Eye (tissue), 1 donor: ENCODE data around the gene PITPNM3.
A peak's percentile ranks its signal among the peaks of the same experiment; 100 is the strongest.
"Not testable (repeated sequence)": the region's sequence is repeated elsewhere in the genome, so short reads cannot be mapped to it uniquely, and the experiment has no call there.

ENCODE experiments used
- DNase-seq: peaks from one replicate; pipeline ENCODE4 v3.0.0-alpha.2; 2015

The PITPNM3 gene

DNA sequence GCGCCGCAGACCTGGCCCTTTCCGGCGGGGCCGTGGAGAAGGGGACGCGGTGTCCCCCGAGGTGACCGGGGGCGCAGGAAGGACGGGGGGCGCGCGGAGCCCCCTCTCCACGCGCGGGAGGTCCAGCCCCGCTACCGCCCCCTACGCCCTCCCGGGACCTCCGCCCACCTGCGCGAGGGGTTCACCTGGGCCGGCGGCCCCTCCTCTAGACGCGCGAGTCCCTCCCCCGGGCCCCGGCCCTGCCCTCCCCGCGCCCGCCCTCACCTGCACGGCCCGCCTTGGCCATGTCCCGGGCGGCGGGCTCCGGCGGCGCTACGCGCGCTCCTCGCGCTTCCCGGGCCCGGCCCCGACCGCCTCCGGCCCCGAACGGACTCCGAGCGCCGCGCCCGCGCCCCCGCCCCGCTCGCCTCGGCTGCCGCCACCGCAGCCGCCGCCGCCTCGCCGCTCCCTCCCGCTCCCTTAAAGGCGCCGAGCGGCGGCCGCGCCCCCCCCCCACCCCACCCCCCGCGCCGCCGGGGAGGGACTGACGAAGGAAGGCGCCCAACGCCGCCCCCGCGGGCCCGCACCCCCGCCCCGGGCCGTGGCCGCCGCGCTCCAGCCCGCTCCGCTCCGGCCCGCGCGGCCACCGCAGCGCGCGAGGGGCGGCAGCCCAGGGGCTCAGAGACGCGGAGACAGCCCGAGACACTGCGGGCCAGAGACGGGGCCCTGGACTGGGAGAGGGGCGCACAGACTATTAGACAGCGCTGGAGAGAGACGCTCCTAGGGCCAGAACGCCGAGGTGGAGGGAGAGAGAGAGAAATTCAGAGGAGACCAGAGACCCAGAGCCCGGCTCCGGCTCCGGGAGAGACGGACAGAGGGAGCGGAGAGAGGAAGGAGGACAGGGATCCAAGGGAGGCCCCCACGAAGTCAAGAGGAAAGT, at the start of gene PITPNM3:
Gene PITPNM3 (minus strand): TSS at position 435 of the 919 bp plus-strand sequence. CDS start 149 bp downstream, at position 286.
- peak; percentile 59 for DNase-seq

GRCh38 chr17:6605142-6605541, 48.8 kb upstream of the PITPNM3 start:
- DNase-seq: no peak

DNA sequence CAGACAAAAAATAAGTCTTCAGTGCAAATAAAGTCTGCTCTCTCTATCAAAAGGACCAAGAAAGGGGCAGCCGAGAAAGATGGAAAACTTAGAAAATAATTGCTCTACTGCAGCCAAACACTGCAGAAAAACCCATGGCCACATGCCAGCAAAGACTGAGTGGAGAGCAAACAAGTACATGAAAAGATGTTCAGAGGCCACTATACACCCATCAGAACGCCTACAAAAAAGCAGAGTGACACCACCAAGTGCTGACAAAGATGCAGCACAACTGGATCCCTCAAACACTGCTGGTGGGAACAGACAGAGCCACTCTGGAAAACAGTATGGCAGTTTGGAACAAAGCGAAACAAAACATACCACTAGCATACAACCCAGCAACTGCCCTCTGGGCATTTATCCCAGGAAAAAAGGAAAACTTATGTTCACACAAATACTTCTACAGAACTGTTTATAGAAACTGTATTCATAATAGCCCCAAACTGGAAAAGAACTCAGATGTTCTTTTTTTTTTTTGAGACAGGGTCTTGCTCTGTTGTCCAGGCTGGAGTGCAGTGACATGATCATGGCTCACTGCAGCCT, 47.5 kb upstream of the PITPNM3 start:
- DNase-seq: no peak

DNA sequence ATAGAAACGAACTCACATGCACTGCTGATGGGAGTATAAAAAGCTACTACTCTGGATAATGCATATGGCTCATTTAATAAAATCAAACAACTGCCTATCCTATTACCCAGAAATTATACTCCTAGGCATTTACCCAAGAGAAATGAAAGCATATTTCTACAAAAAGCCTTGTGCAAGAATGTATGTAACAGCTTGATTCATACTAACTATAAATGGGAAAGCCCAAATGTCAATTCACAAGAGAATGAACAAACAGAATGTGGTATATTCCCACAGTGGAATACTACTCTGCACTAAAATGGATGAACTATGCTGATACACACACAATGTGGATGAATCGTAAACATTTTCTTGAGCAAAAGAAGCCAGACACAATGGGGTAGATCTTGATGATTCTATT, 45.8 kb upstream of the PITPNM3 start:
- DNase-seq: no peak

- no peak for DNase-seq
Observed at GRCh38 chr17:6599364-6599763, 43.0 kb upstream of the PITPNM3 start.

DNA sequence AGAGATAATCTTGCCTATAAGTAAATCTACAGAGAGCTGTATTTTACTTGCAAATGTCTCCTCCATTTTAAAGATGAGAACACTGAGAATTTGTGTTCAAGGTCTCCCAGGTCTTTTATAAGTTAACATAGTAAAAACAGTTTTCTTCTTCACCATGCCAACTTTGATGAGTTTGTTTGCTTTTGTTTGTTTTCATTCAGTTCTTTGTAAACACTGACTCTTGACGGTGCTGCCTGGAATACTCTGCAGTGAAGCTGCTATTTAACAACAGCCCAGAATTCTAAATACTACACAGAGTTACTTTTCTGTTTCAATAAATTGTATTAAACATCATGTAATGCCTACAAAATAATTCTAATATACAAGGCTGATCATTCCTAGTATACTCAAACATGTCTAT, 41.4 kb upstream of the PITPNM3 start:
- no peak for DNase-seq

GRCh38 chr17:6596941-6597340, 40.6 kb upstream of the PITPNM3 start:
- no peak for DNase-seq

DNA sequence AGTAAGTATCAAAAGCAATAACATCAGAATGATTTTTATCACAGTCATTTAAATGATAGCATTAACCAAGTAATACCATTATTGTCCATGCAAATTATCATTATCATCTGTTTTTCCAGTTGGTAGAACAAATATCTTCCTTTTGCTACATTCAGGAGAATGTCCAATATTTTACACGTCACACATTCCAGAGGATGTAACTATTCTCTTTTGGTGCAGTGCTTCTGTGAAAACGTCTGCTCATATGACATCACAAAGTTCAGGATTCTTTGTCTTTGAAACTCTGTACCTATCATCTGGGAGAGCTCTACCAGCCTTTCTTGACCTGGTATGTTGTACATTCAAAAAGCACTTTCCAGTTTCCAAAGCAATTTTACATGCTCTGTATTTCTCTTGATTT, 40.2 kb upstream of the PITPNM3 start:
- no peak for DNase-seq

DNA sequence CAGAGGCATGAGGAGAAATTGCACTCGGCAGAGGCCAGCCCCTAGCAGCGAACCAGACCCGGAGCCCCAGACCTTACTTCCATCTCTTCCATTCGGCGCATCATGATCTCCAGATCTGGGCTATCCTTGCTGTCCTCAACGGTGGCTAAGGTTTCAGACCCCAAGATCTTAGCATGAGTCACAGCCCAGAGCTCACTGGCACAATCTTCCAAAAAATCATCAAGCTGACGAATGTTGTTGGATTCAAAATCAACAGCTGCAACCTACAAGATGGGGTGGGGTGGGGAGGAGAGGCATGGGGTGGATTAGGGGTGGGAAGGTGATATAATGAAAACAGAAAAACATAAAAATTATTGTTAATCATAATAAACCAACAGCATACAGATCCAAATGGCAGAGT, 39.7 kb upstream of the PITPNM3 start:
- DNase-seq: no peak

DNA sequence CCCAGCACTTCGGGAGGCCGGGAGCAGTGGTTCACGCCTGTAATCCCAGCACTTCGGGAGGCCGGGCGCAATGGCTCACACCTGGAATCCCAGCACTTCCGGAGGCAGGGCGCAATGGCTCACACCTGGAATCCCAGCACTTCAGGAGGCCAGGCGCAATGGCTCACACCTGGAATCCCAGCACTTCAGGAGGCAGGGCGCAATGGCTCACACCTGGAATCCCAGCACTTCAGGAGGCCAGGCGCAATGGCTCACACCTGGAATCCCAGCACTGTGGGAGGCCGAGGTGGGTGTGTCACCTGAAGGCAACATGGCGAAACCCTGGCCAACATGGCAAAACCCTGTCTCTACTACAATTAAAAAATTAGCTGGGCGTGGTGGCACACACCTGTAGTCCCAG, 37.0 kb upstream of the PITPNM3 start:
- DNase-seq: not testable (repeated sequence)

DNA sequence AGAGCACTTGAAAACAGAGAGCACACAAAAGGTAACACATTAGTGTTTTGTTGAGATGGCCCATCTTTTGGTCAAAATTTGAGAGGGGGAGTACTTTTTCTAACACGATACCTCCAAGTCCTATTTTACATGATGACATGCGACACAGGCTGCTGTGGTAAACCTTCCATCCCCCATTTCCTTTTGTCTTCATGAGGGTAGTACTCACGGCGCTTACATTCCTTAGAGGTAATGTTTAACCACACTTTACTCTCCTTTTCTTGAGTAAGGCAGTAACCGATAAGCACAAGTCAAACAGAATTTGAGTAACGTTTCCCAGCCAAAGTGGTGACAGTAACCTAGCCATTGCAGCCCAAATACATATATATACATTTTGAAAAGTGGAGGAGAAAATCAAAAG, 35.8 kb upstream of the PITPNM3 start:
- no peak for DNase-seq

DNA sequence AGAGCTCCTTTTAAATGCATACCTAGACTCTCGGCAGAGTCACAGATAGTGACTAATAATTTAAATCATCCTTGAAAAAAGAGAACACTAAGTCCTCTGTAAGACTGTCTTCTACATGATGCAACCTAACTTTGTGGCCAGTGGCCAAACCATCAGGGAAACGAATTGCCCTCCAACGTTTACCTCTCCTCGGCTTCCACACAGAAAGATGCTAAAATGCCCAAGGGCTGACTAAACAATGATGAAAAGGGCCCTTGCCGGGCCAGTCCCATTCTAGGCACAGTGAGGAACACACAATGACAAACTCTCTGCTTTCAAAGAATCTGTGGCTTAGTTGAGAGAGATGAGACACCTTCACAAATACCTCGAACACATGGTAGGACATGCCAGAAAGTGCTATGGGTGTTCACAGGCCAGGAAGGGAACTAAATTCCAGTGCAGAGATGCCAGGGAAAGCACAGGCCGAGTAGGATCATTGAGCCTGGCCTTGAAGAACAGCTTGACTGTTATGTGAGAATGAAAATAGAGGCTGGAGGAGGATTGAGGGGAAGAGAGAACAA, 35.3 kb upstream of the PITPNM3 start:
- DNase-seq: no peak

GRCh38 chr17:6589266-6589946, 33.1 kb upstream of the PITPNM3 start:
- DNase-seq: no peak

- no peak for DNase-seq
Observed at GRCh38 chr17:6588165-6588564, 31.8 kb upstream of the PITPNM3 start.

GRCh38 chr17:6587310-6587709, 31.0 kb upstream of the PITPNM3 start:
- no peak for DNase-seq

DNA sequence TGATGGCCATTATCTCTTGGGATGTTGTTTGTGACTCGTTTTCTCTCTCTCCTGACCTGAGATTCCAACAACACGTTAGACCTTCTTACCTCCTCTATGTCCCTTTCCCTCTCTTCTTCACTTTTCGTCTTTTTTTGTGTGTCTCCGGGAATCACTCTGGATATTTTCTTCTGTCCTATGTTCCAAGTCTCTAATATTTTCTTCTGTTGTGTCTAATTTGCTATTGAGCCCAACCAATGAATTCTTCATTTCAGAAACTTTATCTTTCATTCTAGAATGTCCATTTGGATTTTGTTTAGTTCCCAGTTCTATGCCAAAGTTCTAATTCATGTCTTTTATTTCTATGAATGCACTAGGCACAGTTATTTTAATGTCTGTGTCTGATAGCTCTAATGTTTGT, 27.1 kb upstream of the PITPNM3 start:
- DNase-seq: no peak

- no peak for DNase-seq
Observed at GRCh38 chr17:6580625-6581024, 24.3 kb upstream of the PITPNM3 start.

DNA sequence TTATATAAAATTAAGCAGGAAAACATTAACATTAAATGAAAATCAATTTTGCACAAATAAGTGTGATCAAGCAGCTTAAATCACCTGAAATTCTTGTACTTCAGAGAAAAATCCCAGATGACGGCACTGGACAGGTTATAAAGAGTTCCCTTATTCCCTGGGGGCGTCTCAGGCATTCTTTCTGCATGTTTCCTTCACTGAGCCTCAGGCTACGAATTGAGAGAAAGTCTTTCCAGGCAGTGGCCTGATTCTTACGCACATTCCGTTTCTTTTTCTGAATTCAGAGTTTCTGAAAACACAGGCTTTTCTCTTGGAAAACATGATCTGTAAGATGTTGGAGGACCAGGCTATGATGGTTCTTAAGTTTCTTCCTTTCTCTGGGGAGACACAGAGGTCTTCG, 22.1 kb upstream of the PITPNM3 start:
- peak; percentile 50 for DNase-seq

DNA sequence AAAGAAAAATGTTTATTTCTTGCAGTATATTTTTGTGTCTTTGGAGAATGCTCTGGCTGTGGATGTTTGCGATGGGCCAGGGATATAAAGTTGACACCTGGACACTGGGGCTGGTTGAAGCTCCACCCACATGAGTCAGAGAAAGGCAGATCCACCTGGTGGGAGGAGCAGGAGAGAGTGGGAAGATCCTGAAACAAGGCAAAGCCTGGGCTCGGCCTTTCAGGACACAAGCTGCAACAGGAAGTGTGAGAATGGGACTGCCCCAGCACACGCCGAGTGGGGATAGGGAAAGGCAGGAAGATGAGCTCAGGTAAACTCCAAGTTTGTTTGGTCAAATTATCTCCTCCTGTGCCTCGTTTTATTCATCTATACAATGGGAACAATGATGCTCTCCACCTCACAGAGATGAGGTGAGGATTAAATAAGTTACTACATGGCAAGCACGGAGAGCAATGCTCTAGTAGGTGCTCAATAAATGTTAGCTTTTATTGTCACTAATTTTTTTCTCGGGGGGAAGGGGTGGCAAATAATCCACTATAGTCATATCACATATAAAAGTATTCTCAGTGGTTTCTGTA, 21.4 kb upstream of the PITPNM3 start:
- DNase-seq: no peak

GRCh38 chr17:6576038-6576785, 19.9 kb upstream of the PITPNM3 start:
- DNase-seq: no peak

DNA sequence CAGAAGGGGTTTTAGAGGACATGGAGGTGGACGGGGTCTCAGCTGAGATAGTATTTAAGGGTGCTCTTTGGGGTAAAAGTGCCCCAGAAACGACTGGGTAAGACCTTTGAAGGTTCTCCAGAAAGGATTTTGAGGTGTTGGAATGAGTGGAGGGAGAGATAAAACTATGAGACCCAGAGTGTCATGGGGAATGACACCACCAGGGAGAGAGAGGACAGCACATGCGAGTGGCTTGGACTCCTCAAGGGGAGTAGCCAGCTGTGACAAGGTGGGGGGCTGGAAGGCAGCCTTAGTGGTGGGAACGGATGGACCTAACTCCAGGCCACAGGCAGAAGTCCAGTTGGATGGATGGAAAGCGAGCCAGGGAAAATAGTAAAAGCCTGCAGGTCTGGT, 19.2 kb upstream of the PITPNM3 start:
- DNase-seq: no peak
